ENCODE results near the gene CADM2.

Gene CADM2

GRCh38 chr3:85576697-85577200, 618.0 kb downstream of the CADM2 start:
- DNase-seq, result no peak

GRCh38 chr3:85584779-85585356, 626.1 kb downstream of the CADM2 start:
- peak; percentile 1 for DNase-seq

- DNase-seq, result no peak
Measured at GRCh38 chr3:85586018-85586417, 627.2 kb downstream of the CADM2 start.

GRCh38 chr3:85589145-85589544, 630.4 kb downstream of the CADM2 start:
- DNase-seq, result no peak

- DNase-seq, result no peak
Measured at GRCh38 chr3:85591451-85591850, 632.7 kb downstream of the CADM2 start.

GRCh38 chr3:85592256-85592655, 633.5 kb downstream of the CADM2 start:
- no peak for DNase-seq

GRCh38 chr3:85594676-85595075, 635.9 kb downstream of the CADM2 start:
- no peak for DNase-seq

- DNase-seq, result no peak
Measured at GRCh38 chr3:85603378-85603777, 644.6 kb downstream of the CADM2 start.

GRCh38 chr3:85604641-85605040, 645.9 kb downstream of the CADM2 start:
- DNase-seq, result no peak

GRCh38 chr3:85605066-85605465, 646.3 kb downstream of the CADM2 start:
- DNase-seq, result no peak

GRCh38 chr3:85626662-85627061, 667.9 kb downstream of the CADM2 start:
- no peak for DNase-seq

GRCh38 chr3:85627932-85628331, 669.1 kb downstream of the CADM2 start:
- no peak for DNase-seq

GRCh38 chr3:85631070-85631469, 672.3 kb downstream of the CADM2 start:
- DNase-seq, result no peak

GRCh38 chr3:85632921-85633320, 674.1 kb downstream of the CADM2 start:
- DNase-seq, result no peak

- DNase-seq, result no peak
Measured at GRCh38 chr3:85652360-85652759, 693.6 kb downstream of the CADM2 start.

- no peak for DNase-seq
Measured at GRCh38 chr3:85660451-85660850, 701.7 kb downstream of the CADM2 start.

- DNase-seq, result no peak
Measured at GRCh38 chr3:85662462-85662861, 703.7 kb downstream of the CADM2 start.

GRCh38 chr3:85667744-85668143, 709.0 kb downstream of the CADM2 start:
- DNase-seq, result no peak

GRCh38 chr3:85670634-85671205, 711.9 kb downstream of the CADM2 start:
- DNase-seq, result no peak

GRCh38 chr3:85672761-85673160, 714.0 kb downstream of the CADM2 start:
- DNase-seq, result no peak

GRCh38 chr3:85678713-85679112, 719.9 kb downstream of the CADM2 start:
- DNase-seq, result no peak

- no peak for DNase-seq
Measured at GRCh38 chr3:85681906-85682305, 723.1 kb downstream of the CADM2 start.

GRCh38 chr3:85691196-85691595, 732.4 kb downstream of the CADM2 start:
- no peak for DNase-seq

GRCh38 chr3:85697156-85697555, 738.4 kb downstream of the CADM2 start:
- DNase-seq, result no peak

- no peak for DNase-seq
Measured at GRCh38 chr3:85706130-85706529, 747.3 kb downstream of the CADM2 start.

All from suppressor macrophage treated with lipopolysaccharide for 4 hours (primary cell).